ENCODE results near the gene SLK.

SLK gene

GRCh38 chr10:103930881-103931280, 36.1 kb upstream of the SLK start:
- no peak for DNase-seq (ENCODE audit: low spot score)
- Histone ChIP-seq H3K4me3 (no peak overlapping the region), H3K27ac (no peak overlapping the region)
- TF ChIP-seq CTCF (IDR thresholded peaks at IDR 0.05), result no peak

GRCh38 chr10:103931603-103932002, 35.3 kb upstream of the SLK start:
- H3K27ac ChIP-seq, result no peak overlapping the region
- H3K4me3 ChIP-seq, result no peak overlapping the region
- DNase-seq (ENCODE audit: low spot score), result no peak
- no peak for TF ChIP-seq CTCF (IDR thresholded peaks at IDR 0.05)

GRCh38 chr10:103932271-103932670, 34.7 kb upstream of the SLK start:
- no peak for DNase-seq (ENCODE audit: low spot score)
- H3K4me3 ChIP-seq, result no peak overlapping the region
- no peak for TF ChIP-seq CTCF (IDR thresholded peaks at IDR 0.05)
- H3K27ac ChIP-seq, result no peak overlapping the region

DNA sequence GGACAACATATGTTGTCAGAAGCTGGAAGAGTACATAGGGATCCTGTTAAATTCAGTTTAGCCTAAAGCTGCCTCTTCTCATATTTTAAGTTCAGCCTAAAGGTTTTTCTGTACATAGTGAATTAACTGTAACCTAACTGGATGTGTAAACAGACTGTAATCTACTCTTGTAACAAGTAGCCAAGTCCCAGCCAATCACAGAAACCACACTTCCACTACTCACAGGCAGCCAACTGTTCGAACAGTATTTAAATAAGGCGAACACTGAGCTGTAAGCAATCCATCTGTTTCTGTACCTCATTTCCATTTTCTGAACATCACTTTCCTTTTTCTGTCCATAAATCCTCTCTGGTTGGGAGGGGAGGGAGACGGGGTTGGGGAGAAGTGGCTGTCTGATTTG, 34.0 kb upstream of the SLK start:
- no peak for TF ChIP-seq CTCF (IDR thresholded peaks at IDR 0.05)

GRCh38 chr10:103933557-103934121, 33.3 kb upstream of the SLK start:
- no peak overlapping the region for H3K4me3 ChIP-seq
- no peak for TF ChIP-seq CTCF (IDR thresholded peaks at IDR 0.05)
- no peak for DNase-seq (ENCODE audit: low spot score)
- no peak overlapping the region for H3K27ac ChIP-seq

More for the DNA sequence above, 34.0 kb upstream of the SLK start:
- Histone ChIP-seq H3K4me3 (no peak overlapping the region), H3K27ac (no peak overlapping the region)
- no peak for DNase-seq (ENCODE audit: low spot score)

DNA sequence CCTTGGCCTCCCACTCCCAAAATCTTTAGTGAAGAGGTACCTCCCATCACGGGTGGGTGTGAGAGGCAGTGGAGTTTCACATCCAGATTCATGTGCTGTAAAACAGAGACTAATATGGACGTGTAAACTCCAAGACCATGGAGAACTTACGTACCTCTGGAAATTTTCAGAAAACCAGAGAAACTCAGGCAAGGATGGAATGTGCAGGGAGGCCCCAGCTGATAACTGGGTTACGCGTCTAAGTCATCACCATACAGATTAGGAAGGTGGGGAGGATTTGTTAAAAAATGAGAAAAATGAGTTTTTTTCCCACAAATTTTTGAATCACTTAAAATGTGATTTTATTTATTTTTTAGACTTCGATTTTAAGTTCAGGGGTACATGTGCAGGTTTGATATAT, 32.6 kb upstream of the SLK start:
- TF ChIP-seq CTCF (IDR thresholded peaks at IDR 0.05), result no peak
- no peak overlapping the region for H3K27ac ChIP-seq
- no peak for DNase-seq (ENCODE audit: low spot score)
- no peak overlapping the region for H3K4me3 ChIP-seq

GRCh38 chr10:103936022-103936421, 30.9 kb upstream of the SLK start:
- Histone ChIP-seq H3K4me3 (no peak overlapping the region), H3K27ac (no peak overlapping the region)
- no peak for DNase-seq (ENCODE audit: low spot score)
- no peak for TF ChIP-seq CTCF (IDR thresholded peaks at IDR 0.05)
